ENCODE data around the gene KCNH4. TPM values are rescaled to one million over a fixed set of nuclear protein-coding genes. Genes with fewer than 3 reads are reported as not detected.

Gene KCNH4
- total and polyA plus RNA-seq, 4 donors: 0.01 TPM; not detected in 3

Other genes starting within 250 kb of the KCNH4 start
- 10 to 100 TPM; 25.3 to 29.6 TPM for gene CNP, start 214.3 kb downstream of the KCNH4 start, total RNA-seq
- 10 to 100 TPM; 30.7 to 38.3 TPM for gene CNP, start 214.3 kb downstream of the KCNH4 start, polyA plus RNA-seq
- gene DNAJC7, start 163.7 kb downstream of the KCNH4 start, total RNA-seq: 10 to 100 TPM; 28.7 to 33.9 TPM
- 10 to 100 TPM; 29.4 to 31.8 TPM for gene DNAJC7, start 163.7 kb downstream of the KCNH4 start, polyA plus RNA-seq
- gene NKIRAS2, start 161.1 kb downstream of the KCNH4 start, total RNA-seq: 10 to 100 TPM; 17.3 to 17.4 TPM
- gene NKIRAS2, start 161.1 kb downstream of the KCNH4 start, polyA plus RNA-seq: 10 to 100 TPM; 16.4 to 20.7 TPM
- under 1 TPM; 0.14 to 0.17 TPM for gene C17orf113, start 130.5 kb downstream of the KCNH4 start, total RNA-seq
- under 1 TPM in 1 of 2 donors, not detected in 1; 0.12 TPM for gene C17orf113, start 130.5 kb downstream of the KCNH4 start, polyA plus RNA-seq
- gene ZNF385C, start 82.7 kb downstream of the KCNH4 start, total RNA-seq: under 1 TPM in 1 of 2 donors, not detected in 1; 0.19 TPM
- gene ZNF385C, start 82.7 kb downstream of the KCNH4 start, polyA plus RNA-seq: under 1 TPM; 0.03 to 0.06 TPM
- gene DHX58, start 68.4 kb downstream of the KCNH4 start, total RNA-seq: 10 to 100 TPM in 1 of 2 donors, 1 to 10 TPM in 1; 4.0 to 20.2 TPM
- 10 to 100 TPM in 1 of 2 donors, 1 to 10 TPM in 1; 4.3 to 21.9 TPM for gene DHX58, start 68.4 kb downstream of the KCNH4 start, polyA plus RNA-seq
- gene KAT2A, start 59.8 kb downstream of the KCNH4 start, total RNA-seq: 10 to 100 TPM in 1 of 2 donors, 1 to 10 TPM in 1; 5.1 to 14.4 TPM
- 10 to 100 TPM in 1 of 2 donors, 1 to 10 TPM in 1; 7.4 to 11.7 TPM for gene KAT2A, start 59.8 kb downstream of the KCNH4 start, polyA plus RNA-seq
- under 1 TPM; 0.17 to 0.42 TPM for gene HSPB9, start 58.3 kb downstream of the KCNH4 start, total RNA-seq
- gene HSPB9, start 58.3 kb downstream of the KCNH4 start, polyA plus RNA-seq: 1 to 10 TPM in 1 of 2 donors, under 1 TPM in 1; 0.69 to 4.0 TPM
- gene RAB5C, start 26.2 kb downstream of the KCNH4 start, total RNA-seq: 10 to 100 TPM; 53.7 to 60.0 TPM
- 100 to 1,000 TPM in 1 of 2 donors, 10 to 100 TPM in 1; 53.5 to 107 TPM for gene RAB5C, start 26.2 kb downstream of the KCNH4 start, polyA plus RNA-seq
- not detected for gene HCRT, start 4.3 kb upstream of the KCNH4 start, total RNA-seq
- gene HCRT, start 4.3 kb upstream of the KCNH4 start, polyA plus RNA-seq: not detected
- gene GHDC, start 13.4 kb upstream of the KCNH4 start, total RNA-seq: 10 to 100 TPM; 10.0 to 17.6 TPM
- 10 to 100 TPM; 10.5 to 14.2 TPM for gene GHDC, start 13.4 kb upstream of the KCNH4 start, polyA plus RNA-seq
- gene STAT5B, start 95.2 kb upstream of the KCNH4 start, total RNA-seq: 10 to 100 TPM; 31.0 to 33.9 TPM
- gene STAT5B, start 95.2 kb upstream of the KCNH4 start, polyA plus RNA-seq: 10 to 100 TPM in 1 of 2 donors, 1 to 10 TPM in 1; 6.7 to 12.1 TPM
- gene STAT5A, start 107.4 kb upstream of the KCNH4 start, total RNA-seq: 10 to 100 TPM; 13.7 to 37.7 TPM
- 1 to 10 TPM; 1.7 to 4.0 TPM for gene STAT5A, start 107.4 kb upstream of the KCNH4 start, polyA plus RNA-seq
- 100 to 1,000 TPM in 1 of 2 donors, 10 to 100 TPM in 1; 68.7 to 301 TPM for gene STAT3, start 207.3 kb upstream of the KCNH4 start, total RNA-seq
- 100 to 1,000 TPM; 104 to 123 TPM for gene STAT3, start 207.3 kb upstream of the KCNH4 start, polyA plus RNA-seq
- gene CAVIN1, start 242.1 kb upstream of the KCNH4 start, total RNA-seq: 10 to 100 TPM in 1 of 2 donors, 1 to 10 TPM in 1; 6.7 to 22.2 TPM
- 10 to 100 TPM in 1 of 2 donors, 1 to 10 TPM in 1; 6.5 to 27.0 TPM for gene CAVIN1, start 242.1 kb upstream of the KCNH4 start, polyA plus RNA-seq